Caco-2 (cell line): ENCODE data around the gene RPIA. TPM values are rescaled to one million over a fixed set of nuclear protein-coding genes. Genes with fewer than 3 reads are reported as not detected.

Experiments used
- BruUV-seq: library from RNA; stranded (reverse); fragments of 400-500 nt; replicated peaks from 2 replicates; lab custom pipeline; 2021; lab: Mats Ljungman, UMichigan
- CTCF ChIA-PET: fragments of 300-600 bp; sonication (Branson Sonifier 250); formaldehyde crosslinking; loops from one replicate; lab custom pipeline; 2022; ENCODE audit warnings: antibody characterized with exemption; lab: Charles Lee
- POLR2A ChIA-PET: fragments of 300-600 bp; sonication (Branson Sonifier 250); formaldehyde crosslinking; loops from one replicate; lab custom pipeline; 2022; ENCODE audit warnings: antibody characterized with exemption; lab: Charles Lee
- DNase-seq, 2 experiments: peaks; one replicate each; pipeline versions ENCODE4 v3.0.0 to v3.0.0-alpha.2; 2020 to 2022
- H3K27me3 ChIP-seq: replicated peaks from 2 replicates; pipeline ENCODE4 v1.6.0; 2011; ENCODE audit warnings: low read length; ENCODE audit not compliant: control insufficient read depth, insufficient read depth
- H3K36me3 ChIP-seq: 2 replicates; pipeline ENCODE4 v1.5.1; 2011; ENCODE audit warnings: low read length; ENCODE audit not compliant: control insufficient read depth, insufficient read depth
- H3K4me1 ChIP-seq: fragments of 250-450 bp; sonication (Bioruptor Pico); 2 replicates; pipeline ENCODE4 v1.5.1; 2020; ENCODE audit warnings: mild to moderate bottlenecking
- H3K4me3 ChIP-seq: 2 replicates; pipeline ENCODE4 v1.5.1; 2011; ENCODE audit warnings: low read depth, mild to moderate bottlenecking, control low read depth, low read length
- H3K9me3 ChIP-seq: fragments of 250-450 bp; sonication (Bioruptor Pico); 2 replicates; pipeline ENCODE4 v1.5.1; 2020; ENCODE audit warnings: mild to moderate bottlenecking, moderate library complexity
- H3K27ac Mint-ChIP-seq: one replicate; pipeline ENCODE4 v1.8.0; 2022; ENCODE audit warnings: mixed read lengths; ENCODE audit not compliant: unreplicated experiment
- H3K27me3 Mint-ChIP-seq: one replicate; pipeline ENCODE4 v1.8.0; 2022; ENCODE audit warnings: mixed read lengths; ENCODE audit not compliant: insufficient read depth, unreplicated experiment
- H3K36me3 Mint-ChIP-seq: one replicate; pipeline ENCODE4 v1.8.0; 2022; ENCODE audit warnings: mild to moderate bottlenecking, mixed read lengths; ENCODE audit not compliant: insufficient read depth, unreplicated experiment
- H3K4me1 Mint-ChIP-seq: one replicate; pipeline ENCODE4 v1.8.0; 2022; ENCODE audit warnings: low read depth, mixed read lengths; ENCODE audit not compliant: unreplicated experiment
- H3K4me3 Mint-ChIP-seq: one replicate; pipeline ENCODE4 v1.8.0; 2022; ENCODE audit warnings: mild to moderate bottlenecking, moderate library complexity, mixed read lengths; ENCODE audit not compliant: unreplicated experiment
- H3K9me3 Mint-ChIP-seq: one replicate; pipeline ENCODE4 v1.8.0; 2022; ENCODE audit warnings: mixed read lengths; ENCODE audit not compliant: unreplicated experiment
- CTCF ChIP-seq, 2 experiments: fragments of 200-600 bp in 1 of 2; IDR thresholded peaks; 1 replicate in 1 of 2; 2 replicates in 1 of 2; pipeline versions ENCODE4 v1.5.1 to v1.8.0; 2011 to 2022; ENCODE audit warnings: antibody characterized with exemption in 1 of 2, control low read depth in 1 of 2, inconsistent platforms in 1 of 2, low read depth in 1 of 2, low read length in 1 of 2, mild to moderate bottlenecking in 1 of 2, moderate library complexity in 1 of 2; ENCODE audit not compliant: insufficient read depth in 1 of 2, severe bottlenecking in 1 of 2, unreplicated experiment in 1 of 2
- intact Hi-C: fragments of 100-400 bp; cut with micrococcal nuclease; formaldehyde crosslinking; loops from one replicate; pipeline ENCODE4 v1.10.0; 2022; ENCODE audit not compliant: unreplicated experiment
- total RNA-seq: library from RNA; stranded (reverse); gene quantifications from 2 replicates; pipeline ENCODE4 v1.2.3, GENCODE V29; 2022

Gene RPIA
- total RNA-seq, 1 experiment from 2014 or later: 33.7 TPM

- Mint-ChIP-seq H3K9me3 (no peaks in the 10 kb centered on the region), H3K4me1 (no peaks in the 10 kb centered on the region), H3K27ac (no peak overlapping the region), H3K4me3 (no peak overlapping the region), H3K27me3 (no peaks in the 10 kb centered on the region), H3K36me3 (peaks cover 22% of the 10 kb centered on the region)
- H3K4me3 ChIP-seq: no peak overlapping the region
- no peak for DNase-seq
- H3K36me3 ChIP-seq: peaks cover 1% of the 10 kb centered on the region
- no peaks in the 10 kb centered on the region for H3K27me3 ChIP-seq
- POLR2A ChIA-PET: no interaction called here
- H3K9me3 ChIP-seq: no peaks in the 10 kb centered on the region
- intact Hi-C loops: no loop called here
- BruUV-seq: no TSS peak
- CTCF ChIA-PET: no interaction called here
- H3K4me1 ChIP-seq: no peaks in the 10 kb centered on the region
- TF ChIP-seq CTCF (IDR thresholded peaks at IDR 0.05; ENCODE audit: insufficient read depth in 1 of 2, low read depth in 1 of 2, low read length in 1 of 2, severe bottlenecking in 1 of 2, unreplicated experiment in 1 of 2): no peak
These were observed 46.8 kb downstream of the RPIA start for GRCh38 chr2:88738271-88738670.

GRCh38 chr2:88739985-88740600 lies 48.6 kb downstream of the RPIA start:
- no peaks in the 10 kb centered on the region for H3K9me3 Mint-ChIP-seq
- peak; percentile 75 to 83 for DNase-seq

DNA sequence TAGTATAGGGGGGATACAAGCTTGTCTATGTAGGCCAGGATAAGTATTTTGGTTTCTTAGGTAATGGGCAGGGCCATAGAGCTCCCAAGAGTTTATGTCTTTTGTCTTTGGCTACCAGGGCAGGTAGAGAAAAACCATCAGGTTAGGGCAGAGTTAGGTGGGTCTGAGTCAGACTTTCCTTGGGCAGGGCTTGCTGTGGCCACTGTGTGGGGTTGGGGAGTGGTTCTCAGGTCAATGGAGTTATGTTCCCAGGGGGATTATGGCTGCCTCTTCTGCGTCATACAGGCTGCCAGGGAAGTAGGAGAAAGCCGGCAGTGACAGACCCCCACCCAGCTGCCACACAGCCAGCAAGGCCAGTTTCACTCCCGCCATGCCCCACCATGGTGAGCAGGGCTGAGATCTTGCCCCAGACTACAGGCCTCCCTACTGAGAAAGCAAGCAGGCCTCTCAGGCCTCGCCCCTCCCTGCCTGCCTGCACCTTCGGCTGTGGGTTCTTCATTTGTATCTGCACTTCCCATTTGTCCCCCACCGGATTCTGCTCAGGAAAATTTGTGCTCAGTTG lies 55.5 kb downstream of the RPIA start:
- no peak for TF ChIP-seq CTCF (IDR thresholded peaks at IDR 0.05; ENCODE audit: insufficient read depth in 1 of 2, low read depth in 1 of 2, low read length in 1 of 2, severe bottlenecking in 1 of 2, unreplicated experiment in 1 of 2)
- H3K4me1 Mint-ChIP-seq: no peaks in the 10 kb centered on the region
- H3K36me3 ChIP-seq: no peaks in the 10 kb centered on the region; the same call in 1 of the 2 replicates
- no peaks in the 10 kb centered on the region for H3K27me3 Mint-ChIP-seq
- no peak overlapping the region for H3K4me3 ChIP-seq
- no peaks in the 10 kb centered on the region for H3K9me3 Mint-ChIP-seq
- BruUV-seq: no TSS peak
- CTCF ChIA-PET: no interaction called here
- POLR2A ChIA-PET: no interaction called here
- no peak overlapping the region for H3K4me3 Mint-ChIP-seq
- H3K36me3 Mint-ChIP-seq: peaks cover 16% of the 10 kb centered on the region
- no peaks in the 10 kb centered on the region for H3K9me3 ChIP-seq
- H3K27ac Mint-ChIP-seq: no peak overlapping the region
- intact Hi-C loops: no loop called here
- DNase-seq: no peak
- H3K4me1 ChIP-seq: no peaks in the 10 kb centered on the region
- no peaks in the 10 kb centered on the region for H3K27me3 ChIP-seq

More at GRCh38 chr2:88739985-88740600, 48.6 kb downstream of the RPIA start:
- ChIA-PET POLR2A (no interaction called here), CTCF (interaction anchor here (0.7 kb wide), 1 partner anchor 141 kb away, joined by 4 read pairs; no protein-coding TSS in a partner anchor)
- intact Hi-C loops: loop anchor here (1.0 to 2.0 kb wide), 2 partner anchors 135 to 179 kb away; no protein-coding TSS in a partner anchor
- Mint-ChIP-seq H3K4me1 (no peaks in the 10 kb centered on the region), H3K36me3 (peaks cover 22% of the 10 kb centered on the region), H3K27me3 (no peaks in the 10 kb centered on the region), H3K27ac (no peak overlapping the region), H3K4me3 (no peak overlapping the region)
- no peak overlapping the region for H3K4me3 ChIP-seq
- peak; percentile 88 to 92 for TF ChIP-seq CTCF (IDR thresholded peaks at IDR 0.05; ENCODE audit: insufficient read depth in 1 of 2, low read depth in 1 of 2, low read length in 1 of 2, severe bottlenecking in 1 of 2, unreplicated experiment in 1 of 2)
- no TSS peak for BruUV-seq
- no peaks in the 10 kb centered on the region for H3K4me1 ChIP-seq
- no peaks in the 10 kb centered on the region for H3K27me3 ChIP-seq
- no peaks in the 10 kb centered on the region for H3K9me3 ChIP-seq
- peaks cover 1% of the 10 kb centered on the region for H3K36me3 ChIP-seq
